Colonic mucosa (tissue), 4 donors: ENCODE results near the gene HECTD4. TPM values are rescaled to one million over a fixed set of nuclear protein-coding genes. Genes with fewer than 3 reads are reported as not detected.

Experiments used
- DNase-seq: peaks from one replicate; pipeline ENCODE4 v3.0.0-alpha.2; 2020
- H3K27ac ChIP-seq: fragments of 200-600 bp; one replicate; pipeline ENCODE4 v1.8.0; 2021
- H3K27me3 ChIP-seq: fragments of 200-600 bp; one replicate; pipeline ENCODE4 v1.8.0; 2021
- H3K36me3 ChIP-seq: fragments of 200-600 bp; one replicate; pipeline ENCODE4 v1.8.0; 2021
- H3K4me1 ChIP-seq: fragments of 200-600 bp; one replicate; pipeline ENCODE4 v1.8.0; 2021; ENCODE audit warnings: mild to moderate bottlenecking
- H3K4me3 ChIP-seq: fragments of 200-600 bp; one replicate; pipeline ENCODE4 v1.8.0; 2021
- H3K9ac ChIP-seq, 2 donors: one replicate each; pipeline ENCODE4 v1.7.0; 2013; ENCODE audit warnings: control low read depth in 2 of 2, low read depth in 2 of 2, low read length in 2 of 2
- H3K9me3 ChIP-seq: fragments of 200-600 bp; one replicate; pipeline ENCODE4 v1.8.0; 2021
- CTCF ChIP-seq: fragments of 200-600 bp; IDR thresholded peaks from one replicate; pipeline ENCODE4 v1.8.0; 2022; ENCODE audit warnings: antibody characterized with exemption, mild to moderate bottlenecking
- intact Hi-C: fragments of 100-400 bp; cut with DNase I; formaldehyde crosslinking; loops from one replicate; pipeline ENCODE4 v1.14.1; 2022
- total RNA-seq, 2 donors: library from RNA; stranded (reverse); fragmentation: NEBNext Ultra II Directional in 1 of 2; extraction: Animal tissue kit (Norgen Biotek cat#: 25700) in 1 of 2; gene quantifications; one replicate each; pipeline ENCODE4 v1.2.1, GENCODE V29; 2021
- donor health status: healthy.
- donor health status: DM: no; HTN: no; CAD: no.
- donor health status: DM: no; HTN: no; CAD: no.

HECTD4 gene
- total RNA-seq = 10 to 100 TPM; 39.6 to 41.7 TPM

GRCh38 chr12:112381883-112382796 lies at the start of gene HECTD4:
TSS of gene HECTD4 (minus strand) at chr12:112382431. CDS start at chr12:112382128, 303 bp downstream.
- DNase-seq = peak; percentile 99
- Histone ChIP-seq H3K27ac (peak within 1 kb of the TSS; percentile 74), H3K36me3 (no peaks in the 10 kb centered on the region), H3K4me1 (peaks cover 6% of the 10 kb centered on the region), H3K27me3 (no peaks in the 10 kb centered on the region), H3K9ac (peak within 1 kb of the TSS; percentile 76 to 91), H3K9me3 (no peaks in the 10 kb centered on the region), H3K4me3 (peak within 1 kb of the TSS; percentile 86)
- intact Hi-C loops = loop anchor here (10.0 kb wide), 1 partner anchor 117 kb away; no protein-coding TSS in a partner anchor
- TF ChIP-seq CTCF = no peak

GRCh38 chr12:112431965-112432364 lies 49.7 kb upstream of the HECTD4 start:
- no peak for DNase-seq
- intact Hi-C loops = no loop called here
- Histone ChIP-seq H3K27ac (no peak overlapping the region), H3K4me3 (no peak overlapping the region), H3K4me1 (no peaks in the 10 kb centered on the region), H3K9me3 (no peaks in the 10 kb centered on the region), H3K27me3 (no peaks in the 10 kb centered on the region), H3K36me3 (no peaks in the 10 kb centered on the region), H3K9ac (no peak overlapping the region)
- TF ChIP-seq CTCF = no peak

GRCh38 chr12:112430929-112431328 lies 48.7 kb upstream of the HECTD4 start:
- intact Hi-C loops = no loop called here
- Histone ChIP-seq H3K9me3 (no peaks in the 10 kb centered on the region), H3K27ac (no peak overlapping the region), H3K9ac (no peak overlapping the region), H3K4me1 (no peaks in the 10 kb centered on the region), H3K4me3 (no peak overlapping the region), H3K27me3 (no peaks in the 10 kb centered on the region), H3K36me3 (no peaks in the 10 kb centered on the region)
- no peak for TF ChIP-seq CTCF
- DNase-seq = no peak

- intact Hi-C loops = no loop called here
Observed at GRCh38 chr12:112427760-112428159, 45.5 kb upstream of the HECTD4 start.

More at GRCh38 chr12:112427760-112428159, 45.5 kb upstream of the HECTD4 start:
- Histone ChIP-seq H3K27ac (no peak overlapping the region), H3K9ac (no peak overlapping the region), H3K9me3 (no peaks in the 10 kb centered on the region), H3K4me3 (no peak overlapping the region), H3K27me3 (no peaks in the 10 kb centered on the region), H3K36me3 (no peaks in the 10 kb centered on the region), H3K4me1 (no peaks in the 10 kb centered on the region)
- no peak for TF ChIP-seq CTCF
- DNase-seq = no peak
